ENCODE data around the gene IL4I1. TPM values are rescaled to one million over a fixed set of nuclear protein-coding genes. Genes with fewer than 3 reads are reported as not detected.
"Not testable (repeated sequence)": the region's sequence is repeated elsewhere in the genome, so short reads cannot be mapped to it uniquely, and the experiment has no call there.

Gene IL4I1
- 42.3 and 42.4 TPM in 2 replicates for total RNA-seq

- intact Hi-C loops (cut with micrococcal nuclease): loop anchor here (1.0 to 2.0 kb wide), 3 partner anchors 14 to 32 kb away; partner anchors contain the start of genes AKT1S1, ATF5, NUP62 and TBC1D17
- H3K4me3 Mint-ChIP-seq (ENCODE audit: low read depth): peak within 1 kb of the TSS; percentile 73
- peak within 1 kb of the TSS; percentile 98 for H3K27ac Mint-ChIP-seq
- DNase-seq (ENCODE audit: low spot score): peak; percentile 40
- H3K36me3 Mint-ChIP-seq (ENCODE audit: low read depth): peaks cover 6% of the 10 kb centered on the region
- H3K27me3 Mint-ChIP-seq (ENCODE audit: low read depth): no peaks in the 10 kb centered on the region
- H3K4me1 Mint-ChIP-seq (ENCODE audit: low read depth): peaks cover 30% of the 10 kb centered on the region
- no peaks in the 10 kb centered on the region for H3K9me3 Mint-ChIP-seq
Observed at GRCh38 chr19:49896863-49897621, at the start of gene IL4I1. Gene IL4I1 (minus strand): TSS chr19:49896887. CDS start chr19:49896160, 727 bp downstream.

GRCh38 chr19:49946415-49946814 is 49.7 kb upstream of the IL4I1 start:
- DNase-seq (ENCODE audit: low spot score): no peak
- no peak overlapping the region for H3K27ac Mint-ChIP-seq
- peaks cover 6% of the 10 kb centered on the region for H3K9me3 Mint-ChIP-seq

GRCh38 chr19:49944567-49944966 is 47.9 kb upstream of the IL4I1 start:
- H3K27ac Mint-ChIP-seq; DNase-seq (ENCODE audit: low spot score); H3K36me3 Mint-ChIP-seq (ENCODE audit: low read depth); H3K27me3 Mint-ChIP-seq (ENCODE audit: low read depth); intact Hi-C loops (cut with micrococcal nuclease); H3K4me1 Mint-ChIP-seq (ENCODE audit: low read depth); H3K4me3 Mint-ChIP-seq (ENCODE audit: low read depth); H3K9me3 Mint-ChIP-seq: not testable (repeated sequence)

More at GRCh38 chr19:49946415-49946814, 49.7 kb upstream of the IL4I1 start:
- Mint-ChIP-seq H3K36me3 (ENCODE audit: low read depth) (no peaks in the 10 kb centered on the region), H3K4me3 (ENCODE audit: low read depth) (no peak overlapping the region), H3K27me3 (ENCODE audit: low read depth) (peaks cover 2% of the 10 kb centered on the region), H3K4me1 (ENCODE audit: low read depth) (peaks cover 10% of the 10 kb centered on the region)
- intact Hi-C loops (cut with micrococcal nuclease): no loop called here

GRCh38 chr19:49940482-49940791 is 43.8 kb upstream of the IL4I1 start:
- H3K27me3 Mint-ChIP-seq (ENCODE audit: low read depth): peaks cover 2% of the 10 kb centered on the region
- no peak overlapping the region for H3K4me3 Mint-ChIP-seq (ENCODE audit: low read depth)
- H3K4me1 Mint-ChIP-seq (ENCODE audit: low read depth): peaks cover 10% of the 10 kb centered on the region
- H3K27ac Mint-ChIP-seq: no peak overlapping the region
- intact Hi-C loops (cut with micrococcal nuclease): no loop called here
- peaks cover 4% of the 10 kb centered on the region for H3K9me3 Mint-ChIP-seq
- DNase-seq (ENCODE audit: low spot score): no peak
- H3K36me3 Mint-ChIP-seq (ENCODE audit: low read depth): no peaks in the 10 kb centered on the region

- peaks cover 10% of the 10 kb centered on the region for H3K4me1 Mint-ChIP-seq (ENCODE audit: low read depth)
- H3K27ac Mint-ChIP-seq: no peak overlapping the region
- intact Hi-C loops (cut with micrococcal nuclease): no loop called here
- H3K36me3 Mint-ChIP-seq (ENCODE audit: low read depth): no peaks in the 10 kb centered on the region
- no peak for DNase-seq (ENCODE audit: low spot score)
- no peak overlapping the region for H3K4me3 Mint-ChIP-seq (ENCODE audit: low read depth)
- peaks cover 2% of the 10 kb centered on the region for H3K27me3 Mint-ChIP-seq (ENCODE audit: low read depth)
- H3K9me3 Mint-ChIP-seq: no peaks in the 10 kb centered on the region
Observed at GRCh38 chr19:49939721-49940481, 43.2 kb upstream of the IL4I1 start.

- Mint-ChIP-seq H3K9me3 (no peaks in the 10 kb centered on the region), H3K4me1 (ENCODE audit: low read depth) (peaks cover 6% of the 10 kb centered on the region), H3K4me3 (ENCODE audit: low read depth) (no peak overlapping the region), H3K36me3 (ENCODE audit: low read depth) (peaks cover 2% of the 10 kb centered on the region), H3K27me3 (ENCODE audit: low read depth) (peaks cover 2% of the 10 kb centered on the region), H3K27ac (no peak overlapping the region)
- DNase-seq (ENCODE audit: low spot score): no peak
- intact Hi-C loops (cut with micrococcal nuclease): no loop called here
Observed at GRCh38 chr19:49938662-49939061, 42.0 kb upstream of the IL4I1 start.

- H3K27ac Mint-ChIP-seq: no peak overlapping the region
- intact Hi-C loops (cut with micrococcal nuclease): loop anchor here (1.0 kb wide), 1 partner anchor 45 kb away; no protein-coding TSS in a partner anchor
- H3K9me3 Mint-ChIP-seq: no peaks in the 10 kb centered on the region
- peak; percentile 64 for DNase-seq (ENCODE audit: low spot score)
- peaks cover 4% of the 10 kb centered on the region for H3K4me1 Mint-ChIP-seq (ENCODE audit: low read depth)
- H3K36me3 Mint-ChIP-seq (ENCODE audit: low read depth): peaks cover 10% of the 10 kb centered on the region
- no peaks in the 10 kb centered on the region for H3K27me3 Mint-ChIP-seq (ENCODE audit: low read depth)
- H3K4me3 Mint-ChIP-seq (ENCODE audit: low read depth): no peak overlapping the region
Observed at GRCh38 chr19:49937750-49938381, 41.2 kb upstream of the IL4I1 start.

GRCh38 chr19:49936549-49936948 is 39.9 kb upstream of the IL4I1 start:
- Mint-ChIP-seq H3K27me3 (ENCODE audit: low read depth) (no peaks in the 10 kb centered on the region), H3K27ac (no peak overlapping the region), H3K9me3 (no peaks in the 10 kb centered on the region), H3K36me3 (ENCODE audit: low read depth) (peaks cover 20% of the 10 kb centered on the region), H3K4me3 (ENCODE audit: low read depth) (no peak overlapping the region), H3K4me1 (ENCODE audit: low read depth) (peaks cover 9% of the 10 kb centered on the region)
- DNase-seq (ENCODE audit: low spot score): no peak
- intact Hi-C loops (cut with micrococcal nuclease): no loop called here

- DNase-seq (ENCODE audit: low spot score): no peak
- Mint-ChIP-seq H3K36me3 (ENCODE audit: low read depth) (peaks cover 42% of the 10 kb centered on the region), H3K27me3 (ENCODE audit: low read depth) (no peaks in the 10 kb centered on the region), H3K4me1 (ENCODE audit: low read depth) (peaks cover 19% of the 10 kb centered on the region), H3K9me3 (no peaks in the 10 kb centered on the region), H3K4me3 (ENCODE audit: low read depth) (no peak overlapping the region), H3K27ac (no peak overlapping the region)
- intact Hi-C loops (cut with micrococcal nuclease): no loop called here
Observed at GRCh38 chr19:49933643-49934042, 37.0 kb upstream of the IL4I1 start.

GRCh38 chr19:49932731-49933131 is 36.0 kb upstream of the IL4I1 start:
- intact Hi-C loops (cut with micrococcal nuclease): no loop called here
- H3K4me3 Mint-ChIP-seq (ENCODE audit: low read depth): no peak overlapping the region
- no peaks in the 10 kb centered on the region for H3K27me3 Mint-ChIP-seq (ENCODE audit: low read depth)
- H3K36me3 Mint-ChIP-seq (ENCODE audit: low read depth): peaks cover 48% of the 10 kb centered on the region
- peaks cover 21% of the 10 kb centered on the region for H3K4me1 Mint-ChIP-seq (ENCODE audit: low read depth)
- H3K9me3 Mint-ChIP-seq: no peaks in the 10 kb centered on the region
- DNase-seq (ENCODE audit: low spot score): peak; percentile 37
- H3K27ac Mint-ChIP-seq: peak overlapping the region; percentile 4

- H3K4me3 Mint-ChIP-seq (ENCODE audit: low read depth): peak overlapping the region; percentile 10
- no peaks in the 10 kb centered on the region for H3K9me3 Mint-ChIP-seq
- H3K27me3 Mint-ChIP-seq (ENCODE audit: low read depth): no peaks in the 10 kb centered on the region
- DNase-seq (ENCODE audit: low spot score): no peak
- intact Hi-C loops (cut with micrococcal nuclease): no loop called here
- peaks cover 28% of the 10 kb centered on the region for H3K4me1 Mint-ChIP-seq (ENCODE audit: low read depth)
- no peak overlapping the region for H3K27ac Mint-ChIP-seq
- peaks cover 55% of the 10 kb centered on the region for H3K36me3 Mint-ChIP-seq (ENCODE audit: low read depth)
Observed at GRCh38 chr19:49932041-49932451, 35.4 kb upstream of the IL4I1 start.

- Mint-ChIP-seq H3K4me1 (ENCODE audit: low read depth) (peaks cover 29% of the 10 kb centered on the region), H3K27me3 (ENCODE audit: low read depth) (no peaks in the 10 kb centered on the region), H3K36me3 (ENCODE audit: low read depth) (peaks cover 59% of the 10 kb centered on the region), H3K9me3 (no peaks in the 10 kb centered on the region), H3K4me3 (ENCODE audit: low read depth) (peak overlapping the region; percentile 5), H3K27ac (no peak overlapping the region)
- DNase-seq (ENCODE audit: low spot score): no peak
- intact Hi-C loops (cut with micrococcal nuclease): no loop called here
Observed at GRCh38 chr19:49931293-49932040, 34.8 kb upstream of the IL4I1 start.

Measured in activated T-helper 2 cell treated with anti-CD3 and anti-CD28 coated beads, Interferon-gamma antibody, Interleukin-2, Interleukin-4, amounts not matched to agents 10 μg/mL and 5 μg/mL and 100 μg/mL, durations not matched to agents 14 hours and 24 hours and 36 hours (primary cell).